ENCODE measurements around the gene SMCO2. TPM values are rescaled to one million over a fixed set of nuclear protein-coding genes. Genes with fewer than 3 reads are reported as not detected.

Gene SMCO2
- total RNA-seq, 3 donors from 2014 or later, result not detected

GRCh38 chr12:27499377-27499776 is 52.8 kb downstream of the SMCO2 start:
- DNase-seq (no peak), ATAC-seq (no peak)
- Histone ChIP-seq H3K36me3 (ENCODE audit: low read depth) (no peaks in the 10 kb centered on the region), H3K4me1 (ENCODE audit: low read depth) (no peaks in the 10 kb centered on the region), H3K4me3 (no peak overlapping the region), H3K9me3 (no peaks in the 10 kb centered on the region)
- intact Hi-C loops (cut with DNase I, micrococcal nuclease), result no loop called here
- TF ChIP-seq, protein P1, sequence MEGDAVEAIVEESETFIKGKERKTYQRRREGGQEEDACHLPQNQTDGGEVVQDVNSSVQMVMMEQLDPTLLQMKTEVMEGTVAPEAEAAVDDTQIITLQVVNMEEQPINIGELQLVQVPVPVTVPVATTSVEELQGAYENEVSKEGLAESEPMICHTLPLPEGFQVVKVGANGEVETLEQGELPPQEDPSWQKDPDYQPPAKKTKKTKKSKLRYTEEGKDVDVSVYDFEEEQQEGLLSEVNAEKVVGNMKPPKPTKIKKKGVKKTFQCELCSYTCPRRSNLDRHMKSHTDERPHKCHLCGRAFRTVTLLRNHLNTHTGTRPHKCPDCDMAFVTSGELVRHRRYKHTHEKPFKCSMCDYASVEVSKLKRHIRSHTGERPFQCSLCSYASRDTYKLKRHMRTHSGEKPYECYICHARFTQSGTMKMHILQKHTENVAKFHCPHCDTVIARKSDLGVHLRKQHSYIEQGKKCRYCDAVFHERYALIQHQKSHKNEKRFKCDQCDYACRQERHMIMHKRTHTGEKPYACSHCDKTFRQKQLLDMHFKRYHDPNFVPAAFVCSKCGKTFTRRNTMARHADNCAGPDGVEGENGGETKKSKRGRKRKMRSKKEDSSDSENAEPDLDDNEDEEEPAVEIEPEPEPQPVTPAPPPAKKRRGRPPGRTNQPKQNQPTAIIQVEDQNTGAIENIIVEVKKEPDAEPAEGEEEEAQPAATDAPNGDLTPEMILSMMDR (IDR thresholded peaks at IDR 0.05), result no peak

DNA sequence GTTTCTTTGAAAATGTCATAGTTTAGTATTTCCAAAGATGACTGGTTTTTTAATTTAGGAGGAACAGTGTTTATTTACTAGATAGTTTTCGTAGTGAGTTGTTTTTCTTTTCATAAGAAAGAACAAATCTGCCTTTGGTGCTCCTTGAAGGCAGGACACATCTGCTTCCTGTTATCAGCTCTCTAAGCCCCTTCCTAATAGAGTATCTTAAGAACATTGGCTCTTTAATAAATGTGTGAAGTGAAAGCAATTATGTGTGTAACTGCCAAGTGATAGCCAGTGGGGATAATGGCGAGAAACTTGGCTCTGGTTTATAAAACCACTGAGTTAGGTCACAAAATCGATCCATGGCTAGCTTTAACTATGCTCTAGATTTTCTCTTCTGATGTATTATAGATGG is 54.0 kb downstream of the SMCO2 start:
- no peak overlapping the region for H3K4me3 ChIP-seq
- no peaks in the 10 kb centered on the region for H3K4me1 ChIP-seq (ENCODE audit: low read depth)
- intact Hi-C loops (cut with DNase I, micrococcal nuclease), result no loop called here
- no peaks in the 10 kb centered on the region for H3K9me3 ChIP-seq
- no peak for DNase-seq
- no peak for ATAC-seq
- TF ChIP-seq, protein P1 (IDR thresholded peaks at IDR 0.05), result no peak
- no peaks in the 10 kb centered on the region for H3K36me3 ChIP-seq (ENCODE audit: low read depth)

DNA sequence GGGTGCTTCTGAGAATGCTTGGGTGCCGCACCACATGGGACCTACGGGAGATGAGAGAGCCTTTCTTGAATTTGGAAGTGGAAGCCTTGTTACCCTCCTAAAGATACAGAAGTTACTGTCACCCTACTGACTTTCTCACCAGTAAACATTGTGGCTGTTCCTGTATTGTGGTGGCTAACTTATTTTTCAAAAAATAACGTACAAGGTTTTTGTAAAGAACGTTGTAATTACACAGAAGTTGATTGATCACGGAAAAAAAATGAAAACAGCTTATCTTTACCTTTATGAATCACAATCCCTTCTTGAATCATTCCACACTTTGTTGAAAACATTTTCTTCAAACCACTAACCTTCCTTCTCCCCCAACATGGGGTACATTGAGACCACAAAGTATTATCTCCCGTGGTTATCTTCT is 55.5 kb downstream of the SMCO2 start:
- Histone ChIP-seq H3K4me3 (no peak overlapping the region), H3K9me3 (no peaks in the 10 kb centered on the region), H3K36me3 (ENCODE audit: low read depth) (no peaks in the 10 kb centered on the region), H3K4me1 (ENCODE audit: low read depth) (no peaks in the 10 kb centered on the region)
- ATAC-seq (no peak), DNase-seq (no peak)
- TF ChIP-seq, protein P1 (IDR thresholded peaks at IDR 0.05), result no peak
- intact Hi-C loops (cut with DNase I, micrococcal nuclease), result no loop called here

DNA sequence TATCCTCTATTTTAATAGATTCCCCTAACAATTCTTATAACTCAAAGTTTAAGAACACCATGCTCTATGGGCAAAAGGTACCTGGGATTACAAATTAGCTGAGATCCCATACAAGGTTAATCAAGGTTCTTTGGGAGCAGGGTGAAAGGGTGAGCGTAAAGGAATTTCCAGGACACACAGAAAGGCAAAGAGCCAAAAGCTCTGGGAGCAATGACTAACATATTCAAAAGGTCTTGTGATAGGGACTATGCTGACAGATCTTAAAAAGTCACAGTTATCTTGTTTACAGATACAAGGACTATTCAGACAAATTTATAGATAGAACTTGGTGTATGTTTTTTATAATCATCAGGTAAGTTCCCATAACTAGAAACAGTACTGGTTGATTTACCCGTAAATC is 58.0 kb downstream of the SMCO2 start:
- no peak for ATAC-seq
- no peaks in the 10 kb centered on the region for H3K4me1 ChIP-seq (ENCODE audit: low read depth)
- H3K36me3 ChIP-seq (ENCODE audit: low read depth), result no peaks in the 10 kb centered on the region
- no peaks in the 10 kb centered on the region for H3K9me3 ChIP-seq
- TF ChIP-seq, protein P1 (IDR thresholded peaks at IDR 0.05), result no peak
- no peak overlapping the region for H3K4me3 ChIP-seq
- intact Hi-C loops (cut with DNase I, micrococcal nuclease), result no loop called here
- DNase-seq, result no peak

DNA sequence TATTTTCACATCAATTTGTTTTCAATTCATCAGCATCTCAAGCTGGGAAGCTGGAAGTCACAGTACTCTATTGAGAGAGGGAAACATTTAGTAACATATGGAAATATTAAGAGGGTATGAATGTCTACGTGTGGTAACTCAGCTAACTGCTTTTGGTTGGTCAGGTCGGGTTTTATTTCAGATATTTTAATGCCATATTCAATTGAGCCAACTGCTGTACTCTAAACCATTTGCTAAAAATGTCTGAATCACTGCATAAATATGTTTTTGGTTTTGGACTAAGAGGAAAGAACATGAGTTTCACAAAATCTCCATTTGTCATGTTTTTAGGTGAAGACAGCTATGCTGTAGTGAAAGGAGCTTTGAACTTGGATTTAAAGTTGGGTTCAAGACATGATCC is 58.6 kb downstream of the SMCO2 start:
- intact Hi-C loops (cut with DNase I, micrococcal nuclease), result no loop called here
- no peak for ATAC-seq

More for the DNA sequence above, 58.6 kb downstream of the SMCO2 start:
- Histone ChIP-seq H3K4me1 (ENCODE audit: low read depth) (no peaks in the 10 kb centered on the region), H3K36me3 (ENCODE audit: low read depth) (no peaks in the 10 kb centered on the region), H3K9me3 (no peaks in the 10 kb centered on the region), H3K4me3 (no peak overlapping the region)
- TF ChIP-seq, protein P1 (IDR thresholded peaks at IDR 0.05), result no peak
- DNase-seq, result no peak

Measured in mucosa of descending colon (tissue), 3 donors.